Stimulated activated CD8-positive, alpha-beta memory T cell treated with anti-CD3 and anti-CD28 coated beads, Interleukin-12 subunit alpha, Interleukin-12 subunit beta, amount 100 ng/mL, for 1 hour (primary cell): ENCODE data around the gene MIB2.
"Not testable (repeated sequence)": the region's sequence is repeated elsewhere in the genome, so short reads cannot be mapped to it uniquely, and the experiment has no call there.

Experiments used
- DNase-seq: peaks from one replicate; pipeline ENCODE4 v3.0.0-alpha.2; 2020; ENCODE audit warnings: low read depth

MIB2 gene

DNA sequence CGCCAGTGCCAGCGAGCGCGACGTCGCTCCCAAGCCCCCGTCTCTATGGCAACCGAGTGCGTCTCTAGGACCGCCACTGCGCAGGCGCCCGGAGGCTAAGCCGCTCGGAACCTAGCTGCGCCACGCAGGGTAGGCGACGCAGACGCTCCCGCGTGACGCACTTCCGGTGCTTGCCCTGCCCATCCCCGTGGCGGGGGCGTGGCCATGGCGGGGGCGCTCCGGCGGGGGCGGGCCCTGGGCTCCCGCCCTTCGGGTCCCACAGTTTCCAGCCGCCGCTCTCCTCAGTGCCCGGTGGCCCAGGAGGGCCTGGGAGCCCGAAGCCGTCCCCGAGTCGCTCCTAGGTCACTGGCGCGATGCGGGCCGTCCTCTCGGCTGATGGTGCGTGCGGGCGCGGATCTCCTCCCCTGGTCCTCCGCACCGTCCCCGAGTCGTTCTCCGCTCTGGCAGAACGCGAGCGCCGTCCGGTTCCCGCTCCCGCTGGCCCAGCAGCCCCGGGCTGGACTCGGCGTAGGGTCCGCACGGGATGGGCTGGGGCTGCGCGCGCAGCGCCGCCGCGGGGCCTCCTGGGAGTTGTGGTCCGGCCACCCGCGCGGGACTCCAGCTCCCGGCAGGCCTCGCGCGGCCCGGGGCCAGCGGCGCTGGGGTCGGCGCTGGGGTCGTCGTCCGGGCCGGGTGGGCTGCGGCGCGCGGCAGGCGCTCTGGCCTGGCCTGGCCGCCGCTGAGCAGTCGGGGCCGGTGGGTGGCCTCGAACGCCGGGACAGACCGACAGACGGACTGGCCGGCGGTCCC is at the start of gene MIB2:
MIB2 (plus strand) TSS at position 245 of the 789 bp plus-strand sequence. CDS start 7,953 bp downstream, outside the sequence.
- peak; percentile 97 for DNase-seq

DNA sequence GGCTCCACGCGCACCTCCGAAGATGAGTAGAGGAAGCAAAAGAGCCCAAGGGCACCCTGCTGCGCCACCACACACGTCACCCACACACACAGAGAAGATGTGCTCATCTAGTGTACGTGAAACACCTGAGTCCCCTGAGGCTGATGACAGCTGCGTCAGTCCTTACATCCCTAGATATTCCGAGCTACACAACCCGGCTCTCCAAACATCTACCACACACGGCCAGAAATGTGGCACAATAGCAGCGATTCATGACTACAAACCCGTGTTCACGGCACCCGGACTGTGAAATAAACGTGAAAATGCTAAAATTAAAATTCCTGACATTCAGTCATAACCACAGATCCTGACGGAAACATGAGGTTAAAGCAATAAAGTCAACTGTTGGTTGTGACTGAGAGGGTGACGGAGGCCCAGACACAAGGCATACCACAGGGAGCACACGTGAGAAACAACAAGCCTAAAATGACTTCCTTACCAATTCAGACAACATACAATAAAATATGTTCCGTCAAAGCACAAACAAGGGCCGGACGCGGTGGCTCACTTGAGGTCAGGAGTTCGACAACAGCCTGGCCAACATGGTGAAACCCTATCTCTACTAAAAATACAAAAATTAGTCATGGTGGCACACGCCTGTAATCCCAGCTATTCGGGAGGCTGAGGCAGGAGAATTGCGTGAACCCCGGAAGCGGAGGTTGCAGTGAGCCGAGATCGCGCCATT is 48.0 kb upstream of the MIB2 start:
- no peak for DNase-seq

DNA sequence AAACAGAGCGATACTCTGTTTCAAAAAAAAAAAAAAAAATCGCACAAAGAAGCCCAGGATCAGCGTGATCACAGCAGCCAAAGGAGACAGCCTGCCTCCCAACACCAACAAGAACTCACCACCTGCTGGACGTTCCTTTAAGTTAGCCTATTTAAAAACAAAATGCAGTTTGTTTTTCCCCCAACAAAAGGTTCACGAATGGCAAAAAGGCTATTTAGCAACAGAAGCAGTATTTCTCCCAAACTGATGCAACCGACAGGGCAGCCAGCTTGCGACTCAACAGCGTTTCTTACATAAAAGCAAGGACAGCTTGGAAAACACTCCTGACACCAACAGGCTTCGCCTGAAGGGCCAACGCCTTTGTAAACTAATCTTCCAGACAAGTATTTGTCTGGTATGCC is 47.4 kb upstream of the MIB2 start:
- DNase-seq = no peak

DNA sequence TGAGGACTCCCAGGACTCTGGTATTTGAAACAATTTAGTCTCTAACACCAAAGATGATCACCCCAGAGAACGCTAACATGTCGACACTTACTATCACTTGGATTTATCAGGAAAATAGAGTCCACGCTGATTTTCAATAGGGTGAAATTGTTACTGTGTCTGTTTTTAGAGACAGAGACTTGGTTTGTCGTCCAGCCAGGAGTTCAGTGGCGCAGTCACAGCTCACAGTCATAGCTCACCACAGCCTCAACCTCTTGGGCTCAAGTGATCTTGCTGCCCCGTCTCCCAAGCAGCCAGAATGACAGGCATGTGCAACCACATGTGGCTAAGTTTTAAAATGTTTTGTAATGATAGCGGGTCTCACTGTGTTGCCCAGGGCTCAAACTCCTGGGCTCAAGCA is 46.0 kb upstream of the MIB2 start:
- no peak for DNase-seq

DNA sequence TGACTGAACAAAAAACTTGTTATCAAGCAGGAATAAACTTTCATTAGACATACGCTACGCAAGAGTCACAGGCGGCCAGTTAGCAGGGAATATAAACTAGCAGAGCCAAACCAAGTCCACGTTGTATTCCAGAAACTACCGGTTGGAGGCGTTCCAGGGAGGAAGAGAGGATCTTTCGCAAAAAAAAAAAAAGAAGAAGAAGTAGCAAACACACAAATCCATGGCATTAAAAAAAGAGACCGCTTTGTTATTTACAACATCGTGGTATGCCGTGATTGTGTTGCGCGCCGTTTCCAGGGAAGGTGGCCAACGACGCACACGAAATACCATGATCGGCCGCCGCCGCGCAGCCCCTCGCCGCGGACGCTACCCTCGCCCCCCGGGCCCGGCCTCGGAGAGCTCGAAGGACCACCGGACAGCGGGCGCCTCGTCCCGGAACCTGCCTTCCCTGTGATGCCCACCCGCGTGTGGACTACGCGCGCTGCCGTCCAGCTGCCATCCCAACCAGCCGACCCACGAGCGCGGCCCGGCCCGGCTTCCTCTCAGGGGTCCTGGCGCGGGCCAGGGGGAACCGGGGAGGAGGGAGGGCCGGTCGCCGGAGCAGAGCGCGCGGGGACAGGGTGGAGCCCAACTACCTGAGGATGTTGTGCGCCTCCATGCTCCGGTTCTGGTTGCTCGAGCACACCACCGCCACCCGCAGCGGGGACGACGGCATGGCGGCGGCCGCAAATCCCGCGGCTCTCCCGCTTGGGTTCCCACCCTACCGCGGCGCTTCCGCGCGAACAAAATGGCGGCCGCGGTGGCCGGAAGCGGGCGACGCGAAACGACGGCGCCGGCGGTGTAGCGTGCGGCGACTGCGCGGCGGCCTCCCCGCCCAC is 41.2 kb upstream of the MIB2 start:
- peak; percentile 44 for DNase-seq

DNA sequence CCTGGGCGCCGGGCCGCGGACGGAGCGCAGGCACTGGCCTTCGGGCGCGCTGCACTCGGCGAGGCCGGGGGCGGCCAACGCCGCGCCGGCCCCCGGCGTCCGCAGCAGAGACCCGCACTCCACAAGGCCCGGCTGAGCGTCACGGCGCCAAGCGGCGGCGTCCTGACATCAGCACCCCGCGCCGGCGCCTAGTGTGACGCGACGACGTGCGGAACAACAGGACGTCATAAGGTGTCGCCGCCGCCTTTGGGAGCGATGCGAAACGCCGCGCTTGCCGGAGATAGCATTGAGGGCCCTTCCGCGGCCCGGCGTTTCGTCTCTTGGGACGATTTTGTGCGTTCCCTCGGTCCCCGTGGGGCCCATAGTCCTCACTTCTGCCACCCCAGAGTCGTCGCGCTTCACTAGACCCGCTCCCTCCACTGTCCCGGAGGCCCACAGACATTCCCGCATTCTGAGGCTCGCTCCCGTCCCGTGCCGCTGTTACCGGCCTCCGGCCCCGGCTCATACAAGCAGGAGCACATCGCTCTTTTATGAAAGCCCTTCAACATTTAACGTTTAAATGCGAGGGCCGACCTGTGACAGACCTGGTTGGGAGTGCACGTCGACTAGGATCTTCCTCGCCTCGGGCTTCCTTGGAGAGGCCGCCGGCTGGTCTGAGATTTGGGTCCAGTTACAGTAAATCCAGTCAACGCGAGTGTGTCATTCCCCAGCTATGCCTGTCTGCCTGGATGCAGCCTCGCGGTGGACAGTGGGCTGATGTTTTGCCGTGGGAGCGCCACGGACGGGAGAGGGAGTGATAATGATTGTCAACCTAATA is 40.4 kb upstream of the MIB2 start, which contains the start of gene SSU72:
SSU72 (minus strand) TSS at position 143 of the 817 bp plus-strand sequence. CDS start 306 bp downstream, outside the sequence.
- DNase-seq = peak; percentile 90

DNA sequence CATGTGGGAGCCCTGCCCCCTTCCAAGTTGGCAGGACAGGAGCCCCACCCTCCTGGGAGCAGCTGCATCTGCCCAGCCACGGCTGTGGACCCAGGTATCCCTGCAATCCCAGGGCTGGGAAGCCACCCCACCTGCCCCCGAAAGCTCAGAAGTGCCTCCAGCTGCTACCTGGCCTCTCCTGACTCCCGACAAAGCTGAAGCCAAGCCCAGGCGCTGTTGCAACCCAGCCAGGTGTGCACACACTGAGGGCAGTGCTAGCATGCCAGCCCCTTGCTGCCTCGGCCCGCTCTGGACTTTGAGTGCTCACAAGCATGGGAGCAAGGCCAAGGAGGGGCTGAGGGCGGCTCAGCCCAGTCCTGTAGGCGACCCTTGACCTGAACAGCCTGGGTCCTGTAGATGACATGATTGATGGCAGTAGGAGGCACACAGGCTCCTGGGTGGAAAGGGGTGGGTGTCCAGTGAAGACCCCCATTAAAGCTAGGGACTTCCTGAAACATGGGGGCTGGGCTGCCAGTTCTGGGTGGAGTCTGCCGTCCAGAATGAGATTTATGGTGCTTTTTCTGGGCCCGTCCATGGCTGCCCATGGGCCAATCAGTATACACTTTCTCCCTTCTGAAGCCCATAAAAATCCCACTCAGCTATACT is 37.8 kb upstream of the MIB2 start:
- no peak for DNase-seq

DNA sequence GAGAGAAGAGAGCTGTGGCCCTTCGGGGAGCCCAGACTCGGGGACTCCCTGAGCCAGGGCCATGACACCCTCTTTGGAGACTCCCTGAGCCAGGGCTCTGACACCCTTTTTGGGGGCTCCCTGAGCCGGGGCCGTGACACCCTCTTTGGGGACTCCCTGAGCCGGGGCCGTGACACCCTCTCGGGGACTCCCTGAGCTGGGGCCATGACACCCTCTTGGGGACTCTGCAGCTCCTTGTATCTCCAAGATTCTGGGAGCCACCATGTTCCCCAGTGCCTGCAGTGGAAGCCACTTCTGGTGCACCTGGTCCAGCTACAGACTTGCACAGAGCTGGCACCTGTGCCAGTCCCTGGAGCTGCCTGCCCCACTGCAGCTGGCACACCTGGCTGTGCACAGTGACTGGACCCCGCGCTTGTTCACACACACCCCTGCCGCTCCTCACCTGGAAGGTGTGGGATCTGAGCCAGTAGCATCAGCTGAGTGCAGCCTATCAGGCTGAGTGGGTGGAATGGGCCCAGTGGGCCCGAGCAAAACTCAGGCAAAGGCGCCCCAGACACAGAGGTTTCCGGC is 36.8 kb upstream of the MIB2 start:
- no peak for DNase-seq

DNA sequence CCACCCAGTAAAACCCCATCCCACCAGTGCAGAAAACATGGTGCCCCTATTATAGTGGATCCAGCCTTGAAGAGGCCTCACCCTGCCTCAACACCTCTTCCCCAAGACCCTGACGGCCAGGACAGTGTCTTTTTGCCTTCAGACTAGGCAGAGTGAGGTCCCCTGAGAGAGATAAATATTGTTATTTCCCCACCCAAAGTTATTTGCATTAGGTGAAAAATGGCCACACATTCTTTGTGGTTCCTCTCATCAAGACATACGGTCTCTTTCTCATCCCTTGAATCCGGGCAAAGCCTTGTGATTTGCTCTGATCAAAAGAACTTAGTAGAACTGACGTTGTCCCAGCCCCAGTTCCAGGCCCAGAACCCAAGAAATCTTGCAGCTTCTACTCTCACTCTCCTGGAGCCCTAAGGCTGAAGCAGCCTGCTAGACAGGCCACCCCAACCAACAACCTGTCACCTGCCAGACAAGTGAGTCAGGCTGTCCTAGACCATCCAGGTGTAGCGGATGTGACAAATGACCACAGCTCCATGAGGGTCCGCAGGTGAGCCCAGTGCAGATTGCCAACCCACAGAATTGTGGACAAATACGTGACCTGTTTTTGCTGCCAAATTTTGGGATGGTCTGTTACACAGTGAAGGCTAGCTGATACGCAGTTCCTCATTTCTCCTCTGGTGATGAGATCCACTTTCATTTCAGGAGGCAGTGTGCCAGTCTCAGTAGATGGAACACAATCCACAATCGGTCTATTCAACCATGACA is 32.5 kb upstream of the MIB2 start:
- DNase-seq = no peak

DNA sequence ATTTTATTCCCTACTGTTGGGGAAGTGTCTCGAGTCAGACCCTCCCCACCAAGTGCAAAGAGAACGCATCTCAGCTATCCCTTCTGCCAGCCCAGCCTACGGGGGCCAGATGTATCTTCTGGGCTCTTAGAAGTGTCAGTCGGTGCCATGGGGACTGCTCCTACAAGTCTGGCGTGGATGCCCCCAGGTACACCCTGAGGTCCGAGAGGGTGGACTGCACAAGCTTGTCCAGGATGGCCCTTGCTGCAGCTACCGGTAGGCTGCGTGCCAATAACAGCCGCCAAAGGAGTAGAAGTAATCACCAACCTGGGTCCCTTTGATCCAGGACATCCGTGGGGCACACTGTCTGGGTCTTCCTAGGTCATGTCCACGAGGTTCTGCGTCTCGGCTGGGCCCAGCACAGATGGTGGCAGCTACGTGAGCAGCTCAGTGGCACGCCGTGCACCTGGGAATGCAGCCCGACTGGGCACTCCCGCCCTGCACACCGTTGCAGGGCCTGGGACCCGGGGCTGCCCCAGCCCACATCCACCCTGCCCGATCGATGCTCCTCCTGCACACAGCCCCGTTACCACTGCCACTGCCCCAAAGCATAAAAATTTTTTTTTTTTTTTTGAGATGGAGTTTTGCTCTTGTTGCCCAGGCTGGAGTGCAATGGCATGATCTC is 31.8 kb upstream of the MIB2 start:
- no peak for DNase-seq

DNA sequence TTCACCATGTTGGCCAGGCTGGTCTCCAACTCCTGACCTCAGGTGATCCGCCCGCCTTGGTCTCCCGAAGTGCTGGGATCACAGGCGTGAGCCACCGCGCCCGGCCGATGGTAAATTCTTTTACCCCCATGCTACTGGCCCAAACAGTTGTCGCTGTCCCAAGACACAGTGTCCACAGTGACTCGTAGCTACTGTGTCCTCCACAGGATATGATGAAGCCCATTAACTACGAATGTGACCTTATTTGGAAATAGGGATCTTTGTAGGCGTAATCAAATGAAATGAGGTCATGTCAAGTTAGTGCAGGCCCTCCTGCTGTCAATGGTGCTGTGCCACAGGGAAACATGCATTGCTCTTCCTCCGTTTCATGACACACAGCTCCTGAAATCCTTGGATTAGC is 23.8 kb upstream of the MIB2 start:
- no peak for DNase-seq

DNA sequence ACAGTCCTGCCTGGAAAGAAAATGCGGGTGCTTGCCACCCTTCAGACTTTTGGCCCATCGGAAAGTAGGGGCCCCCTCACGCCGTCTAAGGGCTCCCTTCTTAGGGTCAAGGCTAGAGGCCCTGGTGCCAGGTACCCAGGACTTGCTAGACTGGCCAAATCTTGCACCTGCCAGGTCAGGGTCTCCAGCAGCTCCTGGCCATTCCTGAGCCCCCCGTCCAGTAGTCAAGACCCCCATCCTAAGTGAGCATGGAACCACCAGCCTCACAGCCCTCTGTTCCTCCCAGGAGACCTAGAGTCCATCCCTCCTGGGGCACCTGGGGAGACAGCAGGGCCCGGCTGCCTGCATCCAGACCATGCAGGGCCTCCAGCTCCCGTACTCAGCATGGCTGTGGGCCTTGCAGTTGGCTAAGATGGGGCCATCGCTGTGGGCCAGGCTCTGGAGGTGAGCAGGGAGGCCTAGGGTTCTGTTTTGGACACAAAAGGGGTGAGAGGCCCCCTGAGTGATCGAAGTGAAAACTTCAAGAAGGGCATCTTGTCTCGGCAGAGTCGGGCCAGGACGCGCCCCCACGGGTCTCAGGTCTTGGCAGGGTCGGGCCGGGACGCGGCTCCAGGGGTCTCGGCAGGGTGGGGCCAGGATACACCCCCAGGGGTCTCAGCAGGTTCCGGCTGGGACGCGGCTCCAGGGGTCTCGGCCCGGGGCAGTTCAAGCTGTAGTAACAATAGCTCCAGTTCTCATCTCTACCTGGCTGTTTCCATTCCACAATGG is 21.3 kb upstream of the MIB2 start:
- no peak for DNase-seq

DNA sequence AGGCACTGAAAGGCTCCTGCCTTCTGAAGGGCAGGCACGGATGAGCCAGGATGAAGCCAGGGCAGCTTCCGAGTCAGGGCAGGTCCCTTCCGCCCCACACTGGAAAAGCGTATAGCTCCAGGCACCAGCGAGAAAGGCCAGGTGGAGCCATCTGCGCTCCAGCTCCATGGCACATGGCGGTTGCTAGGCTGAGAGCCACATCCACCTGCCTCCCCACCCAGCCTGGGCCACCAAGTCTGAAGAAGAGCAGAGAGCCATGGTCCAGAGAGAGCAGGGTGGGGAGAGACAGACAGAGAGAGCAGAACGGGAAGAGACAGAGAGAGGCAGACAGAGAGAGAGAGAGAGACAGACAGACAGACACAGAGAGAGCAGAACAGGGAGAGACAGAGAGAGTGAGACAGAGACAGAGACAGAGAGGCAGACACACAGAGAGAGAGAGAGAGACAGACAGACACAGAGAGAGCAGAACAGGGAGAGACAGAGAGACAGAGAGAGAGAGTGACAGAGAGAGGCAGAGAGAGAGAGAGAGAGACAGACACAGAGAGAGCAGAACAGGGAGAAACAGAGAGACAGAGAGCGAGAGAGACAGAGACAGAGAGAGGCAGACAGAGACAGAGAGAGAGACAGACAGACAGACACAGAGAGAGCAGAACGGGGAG is 20.6 kb upstream of the MIB2 start:
- DNase-seq = no peak

DNA sequence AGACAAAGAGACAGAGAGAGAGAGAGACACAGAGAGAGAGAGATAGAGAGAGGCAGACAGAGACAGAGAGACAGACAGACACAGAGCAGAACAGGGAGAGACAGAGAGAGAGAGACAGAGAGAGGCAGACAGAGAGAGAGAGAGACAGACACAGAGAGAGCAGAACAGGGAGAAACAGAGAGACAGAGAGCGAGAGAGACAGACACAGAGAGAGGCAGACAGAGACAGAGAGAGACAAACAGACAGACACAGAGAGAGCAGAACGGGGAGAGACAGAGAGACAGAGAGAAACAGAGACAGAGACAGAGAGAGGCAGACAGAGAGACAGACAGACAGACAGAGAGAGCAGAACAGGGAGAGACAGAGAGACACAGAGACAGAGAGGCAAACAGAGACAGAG is 20.0 kb upstream of the MIB2 start:
- not testable (repeated sequence) for DNase-seq

DNA sequence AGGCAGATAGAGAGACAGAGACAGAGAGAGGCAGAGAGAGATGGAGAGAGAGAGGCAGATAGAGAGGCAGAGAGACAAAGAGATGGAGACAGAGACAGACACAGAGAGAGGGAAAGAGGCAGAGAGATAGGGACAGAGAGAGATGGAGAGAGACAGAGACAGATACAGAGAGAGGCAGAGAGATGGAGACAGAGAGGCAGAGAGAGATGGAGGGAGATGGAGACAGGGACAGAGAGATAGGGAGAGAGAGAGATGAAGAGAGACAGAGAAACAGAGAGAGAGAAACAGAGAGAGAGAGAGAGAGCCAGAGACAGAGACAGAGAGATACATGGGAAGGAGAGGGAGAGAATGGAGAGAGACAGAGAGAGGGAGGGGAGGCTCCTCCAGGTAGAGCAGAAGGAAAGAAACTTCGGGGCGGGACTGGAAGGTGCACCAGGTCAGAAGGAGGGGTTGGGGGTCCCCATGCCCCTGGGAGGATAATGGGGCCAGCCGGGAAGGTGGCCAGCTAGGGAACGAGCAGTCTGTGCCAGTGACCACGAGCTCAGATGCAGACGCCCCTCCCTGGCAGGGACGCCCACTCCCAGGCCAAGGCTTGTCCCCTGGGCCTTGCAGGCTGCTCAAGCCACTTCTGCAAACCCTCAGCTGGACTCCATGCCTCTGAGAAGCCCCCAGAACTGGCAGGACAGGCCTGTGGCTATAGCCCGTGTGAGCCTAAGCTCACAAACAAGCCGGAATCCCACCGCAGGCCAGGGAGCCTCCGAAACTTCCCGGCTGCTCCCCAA is 18.6 kb upstream of the MIB2 start:
- DNase-seq = no peak

DNA sequence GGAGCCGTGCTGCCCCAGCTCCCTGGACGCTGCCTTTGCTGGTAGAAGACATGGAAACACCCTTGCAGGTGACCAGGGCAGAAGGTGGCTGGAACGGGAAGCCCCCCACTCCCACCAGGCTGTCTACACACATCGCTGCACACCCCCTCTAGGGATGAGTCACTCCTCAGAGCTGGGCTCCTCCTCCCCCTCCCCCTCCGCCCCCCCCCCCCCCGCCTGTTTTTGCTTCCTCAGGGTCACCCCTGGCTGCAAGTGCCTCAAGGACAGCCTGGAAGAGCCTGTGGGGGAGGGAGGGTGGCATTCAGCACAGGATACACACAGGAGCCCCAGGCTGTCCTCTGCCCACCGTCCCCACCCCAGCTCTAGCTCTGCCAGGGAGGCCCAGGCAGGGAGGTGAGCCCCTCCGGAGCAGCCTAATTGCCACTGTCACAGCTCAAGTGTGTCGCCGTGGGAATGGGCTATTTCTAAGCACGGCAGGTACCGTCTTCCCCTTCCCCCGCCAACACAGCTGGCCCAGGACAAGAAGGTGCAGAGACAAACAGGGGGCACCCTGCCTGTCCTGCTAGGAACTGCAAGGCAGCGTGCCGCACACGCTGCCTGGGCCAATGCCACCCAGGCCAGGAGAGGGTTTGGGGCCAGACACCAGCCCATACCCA is 17.9 kb upstream of the MIB2 start:
- no peak for DNase-seq
